Nephron progenitor cell (in vitro differentiated cells): ENCODE results near the gene CRPPA.

Source experiments
- DNase-seq: peaks from one replicate; pipeline ENCODE4 v3.0.0; 2021
- H3K27ac Mint-ChIP-seq: 2 replicates; pipeline ENCODE4 v1.8.0; 2021; ENCODE audit warnings: mild to moderate bottlenecking, moderate library complexity, mixed read lengths
- H3K27me3 Mint-ChIP-seq: 2 replicates; pipeline ENCODE4 v1.8.0; 2021; ENCODE audit warnings: mild to moderate bottlenecking, low read depth, mixed read lengths; ENCODE audit not compliant: poor library complexity
- H3K36me3 Mint-ChIP-seq: 2 replicates; pipeline ENCODE4 v1.8.0; 2021; ENCODE audit warnings: low read depth, mixed read lengths
- H3K4me1 Mint-ChIP-seq: 2 replicates; pipeline ENCODE4 v1.8.0; 2021; ENCODE audit warnings: mixed read lengths
- H3K4me3 Mint-ChIP-seq: 2 replicates; pipeline ENCODE4 v1.8.0; 2021; ENCODE audit warnings: mild to moderate bottlenecking, moderate library complexity, mixed read lengths
- H3K9me3 Mint-ChIP-seq: 2 replicates; pipeline ENCODE4 v1.8.0; 2021; ENCODE audit warnings: mild to moderate bottlenecking, moderate library complexity, mixed read lengths
- TF ChIP-seq, protein P1 (sequence below): fragments of 200-600 bp; sonication (generic); IDR thresholded peaks from 2 replicates; pipeline ENCODE4 v1.5.0; 2021; ENCODE audit warnings: antibody characterized with exemption

The CRPPA gene

GRCh38 chr7:16398146-16399017 lies 23.0 kb downstream of the CRPPA start:
- Mint-ChIP-seq H3K27me3 (peaks cover 7% of the 10 kb centered on the region), H3K36me3 (peaks cover 71% of the 10 kb centered on the region), H3K4me3 (no peak overlapping the region), H3K9me3 (peaks cover 76% of the 10 kb centered on the region), H3K4me1 (no peaks in the 10 kb centered on the region), H3K27ac (no peak overlapping the region)
- no peak for DNase-seq
- TF ChIP-seq, protein P1, sequence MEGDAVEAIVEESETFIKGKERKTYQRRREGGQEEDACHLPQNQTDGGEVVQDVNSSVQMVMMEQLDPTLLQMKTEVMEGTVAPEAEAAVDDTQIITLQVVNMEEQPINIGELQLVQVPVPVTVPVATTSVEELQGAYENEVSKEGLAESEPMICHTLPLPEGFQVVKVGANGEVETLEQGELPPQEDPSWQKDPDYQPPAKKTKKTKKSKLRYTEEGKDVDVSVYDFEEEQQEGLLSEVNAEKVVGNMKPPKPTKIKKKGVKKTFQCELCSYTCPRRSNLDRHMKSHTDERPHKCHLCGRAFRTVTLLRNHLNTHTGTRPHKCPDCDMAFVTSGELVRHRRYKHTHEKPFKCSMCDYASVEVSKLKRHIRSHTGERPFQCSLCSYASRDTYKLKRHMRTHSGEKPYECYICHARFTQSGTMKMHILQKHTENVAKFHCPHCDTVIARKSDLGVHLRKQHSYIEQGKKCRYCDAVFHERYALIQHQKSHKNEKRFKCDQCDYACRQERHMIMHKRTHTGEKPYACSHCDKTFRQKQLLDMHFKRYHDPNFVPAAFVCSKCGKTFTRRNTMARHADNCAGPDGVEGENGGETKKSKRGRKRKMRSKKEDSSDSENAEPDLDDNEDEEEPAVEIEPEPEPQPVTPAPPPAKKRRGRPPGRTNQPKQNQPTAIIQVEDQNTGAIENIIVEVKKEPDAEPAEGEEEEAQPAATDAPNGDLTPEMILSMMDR, result no peak

DNA sequence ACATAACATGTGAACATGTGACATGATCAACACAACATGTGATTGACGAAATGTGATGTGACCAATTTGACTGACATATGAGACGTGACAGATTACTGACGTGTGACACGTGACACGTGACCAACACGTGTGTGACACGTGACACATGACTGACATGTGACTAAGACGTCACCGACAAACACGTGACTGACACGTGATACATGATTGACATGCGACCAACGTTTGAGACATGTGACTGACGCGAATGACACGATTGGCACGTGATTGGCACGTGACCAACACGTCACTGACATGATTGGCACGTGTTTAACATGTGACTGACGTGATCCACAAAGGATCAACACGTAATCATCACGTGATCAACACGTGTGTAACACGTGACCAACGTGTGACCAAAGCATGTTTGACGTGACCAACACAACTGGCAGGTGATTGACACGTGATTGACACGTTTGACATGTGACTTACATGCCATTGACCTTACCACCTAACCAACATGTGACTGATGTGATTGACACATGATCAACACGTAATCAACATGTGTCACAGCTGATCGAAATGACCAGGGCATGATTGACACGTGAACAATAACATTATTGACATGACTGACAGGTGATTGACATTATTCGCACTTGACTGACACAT lies 23.7 kb downstream of the CRPPA start:
- Mint-ChIP-seq H3K9me3 (peaks cover 73% of the 10 kb centered on the region), H3K4me3 (no peak overlapping the region), H3K27ac (no peak overlapping the region), H3K4me1 (no peaks in the 10 kb centered on the region), H3K27me3 (peaks cover 7% of the 10 kb centered on the region), H3K36me3 (peaks cover 63% of the 10 kb centered on the region)
- TF ChIP-seq, protein P1, result no peak
- DNase-seq, result no peak

- peaks cover 56% of the 10 kb centered on the region for H3K36me3 Mint-ChIP-seq
- no peak overlapping the region for H3K27ac Mint-ChIP-seq
- H3K4me3 Mint-ChIP-seq, result no peak overlapping the region
- H3K9me3 Mint-ChIP-seq, result peaks cover 66% of the 10 kb centered on the region
- H3K27me3 Mint-ChIP-seq, result peaks cover 7% of the 10 kb centered on the region
- no peak for DNase-seq
- H3K4me1 Mint-ChIP-seq, result no peaks in the 10 kb centered on the region
- TF ChIP-seq, protein P1, result no peak
These were observed 24.4 kb downstream of the CRPPA start for GRCh38 chr7:16396766-16397500.

DNA sequence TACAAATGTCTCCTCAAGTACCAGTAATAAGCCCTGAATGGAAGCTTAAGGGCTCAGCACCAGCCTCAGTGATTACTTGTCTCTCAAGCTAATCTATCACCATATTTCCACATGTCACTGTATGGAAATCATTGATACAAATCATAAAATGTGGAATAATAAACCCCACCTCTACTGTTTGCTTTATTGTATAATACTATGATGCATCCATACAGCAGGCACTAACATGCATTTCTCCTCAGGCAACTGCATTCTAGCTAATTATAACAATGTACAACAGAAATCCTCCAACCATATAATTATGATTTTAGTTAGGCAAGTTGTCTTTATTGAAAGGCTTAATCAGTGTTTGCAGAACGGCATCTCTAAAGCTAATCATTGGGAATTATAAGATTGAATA lies 26.2 kb downstream of the CRPPA start:
- H3K4me1 Mint-ChIP-seq, result no peaks in the 10 kb centered on the region
- peaks cover 54% of the 10 kb centered on the region for H3K9me3 Mint-ChIP-seq
- DNase-seq, result no peak
- H3K27me3 Mint-ChIP-seq, result peaks cover 4% of the 10 kb centered on the region
- H3K27ac Mint-ChIP-seq, result no peak overlapping the region
- no peak overlapping the region for H3K4me3 Mint-ChIP-seq
- TF ChIP-seq, protein P1, result no peak
- H3K36me3 Mint-ChIP-seq, result peaks cover 40% of the 10 kb centered on the region

- Mint-ChIP-seq H3K9me3 (peaks cover 42% of the 10 kb centered on the region), H3K4me3 (no peak overlapping the region), H3K36me3 (peaks cover 28% of the 10 kb centered on the region), H3K27me3 (peaks cover 4% of the 10 kb centered on the region), H3K4me1 (no peaks in the 10 kb centered on the region), H3K27ac (no peak overlapping the region)
- TF ChIP-seq, protein P1, result no peak
- no peak for DNase-seq
These were observed 27.4 kb downstream of the CRPPA start for GRCh38 chr7:16393862-16394422.
